DOHH2 (cell line): ENCODE results near the gene TNN.

Source experiments
- EZH2phosphoT487 ChIP-seq: fragments of 200-600 bp; sonication (generic); IDR thresholded peaks from 2 replicates; pipeline ENCODE4 v1.6.1; 2017; ENCODE audit warnings: borderline replicate concordance, mild to moderate bottlenecking, antibody characterized with exemption, low read length, moderate library complexity, mixed read lengths
- TF ChIP-seq, protein P1 (sequence below): fragments of 200-600 bp; sonication (generic); IDR thresholded peaks from one replicate; pipeline ENCODE4 v1.5.1; 2014; ENCODE audit warnings: antibody characterized with exemption, mild to moderate bottlenecking, low read depth, low read length; ENCODE audit not compliant: poor library complexity, severe bottlenecking

DNA sequence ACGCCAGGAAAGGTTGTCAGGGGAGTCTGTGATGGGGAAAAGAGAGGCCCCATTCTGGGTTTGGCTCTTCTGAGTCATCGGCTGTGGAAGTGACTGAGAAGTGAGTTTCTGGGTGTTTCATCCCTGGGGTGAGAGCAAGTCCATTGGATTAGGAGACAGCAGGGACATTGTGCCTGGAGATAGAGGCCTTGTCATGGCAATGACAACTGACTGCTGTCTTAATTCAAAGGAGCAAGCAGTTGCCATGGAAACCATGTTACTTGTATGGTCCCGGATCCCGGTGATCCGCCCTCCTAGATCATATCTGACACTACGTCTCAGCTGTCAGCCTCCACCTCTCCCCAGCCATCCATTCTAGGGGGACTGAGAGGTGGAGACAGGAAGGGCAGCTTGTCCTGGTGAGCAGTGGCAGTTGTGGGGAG lies 90.5 kb downstream of the TNN start:
- TF ChIP-seq, protein P1, sequence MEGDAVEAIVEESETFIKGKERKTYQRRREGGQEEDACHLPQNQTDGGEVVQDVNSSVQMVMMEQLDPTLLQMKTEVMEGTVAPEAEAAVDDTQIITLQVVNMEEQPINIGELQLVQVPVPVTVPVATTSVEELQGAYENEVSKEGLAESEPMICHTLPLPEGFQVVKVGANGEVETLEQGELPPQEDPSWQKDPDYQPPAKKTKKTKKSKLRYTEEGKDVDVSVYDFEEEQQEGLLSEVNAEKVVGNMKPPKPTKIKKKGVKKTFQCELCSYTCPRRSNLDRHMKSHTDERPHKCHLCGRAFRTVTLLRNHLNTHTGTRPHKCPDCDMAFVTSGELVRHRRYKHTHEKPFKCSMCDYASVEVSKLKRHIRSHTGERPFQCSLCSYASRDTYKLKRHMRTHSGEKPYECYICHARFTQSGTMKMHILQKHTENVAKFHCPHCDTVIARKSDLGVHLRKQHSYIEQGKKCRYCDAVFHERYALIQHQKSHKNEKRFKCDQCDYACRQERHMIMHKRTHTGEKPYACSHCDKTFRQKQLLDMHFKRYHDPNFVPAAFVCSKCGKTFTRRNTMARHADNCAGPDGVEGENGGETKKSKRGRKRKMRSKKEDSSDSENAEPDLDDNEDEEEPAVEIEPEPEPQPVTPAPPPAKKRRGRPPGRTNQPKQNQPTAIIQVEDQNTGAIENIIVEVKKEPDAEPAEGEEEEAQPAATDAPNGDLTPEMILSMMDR: no peak
- no peak for TF ChIP-seq EZH2phosphoT487
